ENCODE results near the gene ZNF280B. TPM values are rescaled to one million over a fixed set of nuclear protein-coding genes. Genes with fewer than 3 reads are reported as not detected.

ZNF280B gene
- polyA plus RNA-seq, 1 donor (not counting 4 experiments of a cell fraction or from before 2014, with no cell fraction given), result 0.04 TPM

DNA sequence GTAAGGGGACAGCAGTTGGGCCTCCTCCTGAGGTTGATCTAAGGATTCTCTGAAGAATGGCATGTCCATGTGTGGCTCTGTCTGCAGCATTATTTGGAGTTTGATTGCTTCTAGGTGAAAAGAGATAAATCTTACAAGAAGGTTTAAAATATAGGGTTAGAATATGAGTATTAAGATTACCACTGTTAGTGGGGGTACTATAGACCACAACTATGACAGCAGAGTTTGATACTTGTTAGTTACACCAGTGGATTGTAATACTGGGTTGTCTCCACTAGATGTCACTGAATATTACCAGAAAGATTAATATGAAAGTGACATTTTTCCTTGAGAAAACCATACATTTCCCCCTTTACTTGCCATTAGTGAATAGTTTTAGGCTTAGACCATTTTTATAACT is 47.9 kb downstream of the ZNF280B start:
- no peak for FAIRE-seq

DNA sequence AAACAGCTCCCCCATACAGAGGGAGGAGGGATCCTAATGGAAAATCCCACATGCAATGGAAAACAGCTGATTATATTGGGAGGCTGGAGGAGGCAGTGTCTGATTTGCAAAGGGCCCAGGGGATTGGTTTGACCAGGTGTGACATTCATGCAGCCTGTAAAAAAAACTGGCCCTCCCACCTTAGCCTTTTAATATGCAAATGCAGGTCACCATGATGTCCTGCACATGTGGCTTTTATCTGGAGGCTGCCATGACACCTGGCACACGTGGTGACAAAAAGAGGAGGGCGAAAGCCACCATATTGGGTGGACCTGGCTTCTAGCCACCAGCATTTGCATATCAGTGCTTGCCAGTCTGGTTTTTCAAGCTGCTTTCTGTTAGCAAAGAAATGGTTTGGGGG is 48.5 kb downstream of the ZNF280B start:
- Histone ChIP-seq H3K36me3 (ENCODE audit: control insufficient read depth in 2 of 2, extremely low read depth in 1 of 2, insufficient read depth in 2 of 2, low read length in 2 of 2) (no peaks in the 10 kb centered on the region), H3K9ac (ENCODE audit: control insufficient read depth, extremely low read depth, insufficient read depth, low read length) (no peak overlapping the region), H4K20me1 (ENCODE audit: control insufficient read depth, extremely low read depth, insufficient read depth, low read length) (no peaks in the 10 kb centered on the region), H2AFZ (ENCODE audit: control insufficient read depth, low read length) (no peak overlapping the region), H3K4me2 (ENCODE audit: control insufficient read depth, extremely low read depth, insufficient read depth, low read depth, low read length) (no peak overlapping the region), H3K27me3 (ENCODE audit: control insufficient read depth, extremely low read depth, insufficient read depth, low read length) (no peaks in the 10 kb centered on the region), H3K4me1 (ENCODE audit: control insufficient read depth, extremely low read depth, insufficient read depth, low read length) (no peaks in the 10 kb centered on the region), H3K27ac (ENCODE audit: control insufficient read depth, insufficient read depth, low read length) (no peak overlapping the region), H3K9me1 (ENCODE audit: control insufficient read depth, extremely low read depth, insufficient read depth, low read length) (no peaks in the 10 kb centered on the region), H3K79me2 (ENCODE audit: control insufficient read depth, insufficient read depth, low read length) (no peaks in the 10 kb centered on the region), H3K9me3 (ENCODE audit: control insufficient read depth, low read depth, low read length) (peaks cover 6% of the 10 kb centered on the region), H3K4me3 (ENCODE audit: control insufficient read depth in 2 of 3, extremely low read depth in 1 of 3, insufficient read depth in 2 of 3, low read depth in 1 of 3, low read length in 3 of 3) (no peak overlapping the region)
- FAIRE-seq (no peak), DNase-seq (ENCODE audit: low read depth, low spot score) (no peak)
- no peak for TF ChIP-seq EZH2 (IDR thresholded peaks at IDR 0.05; ENCODE audit: low read length)
- TF ChIP-seq, protein P1, sequence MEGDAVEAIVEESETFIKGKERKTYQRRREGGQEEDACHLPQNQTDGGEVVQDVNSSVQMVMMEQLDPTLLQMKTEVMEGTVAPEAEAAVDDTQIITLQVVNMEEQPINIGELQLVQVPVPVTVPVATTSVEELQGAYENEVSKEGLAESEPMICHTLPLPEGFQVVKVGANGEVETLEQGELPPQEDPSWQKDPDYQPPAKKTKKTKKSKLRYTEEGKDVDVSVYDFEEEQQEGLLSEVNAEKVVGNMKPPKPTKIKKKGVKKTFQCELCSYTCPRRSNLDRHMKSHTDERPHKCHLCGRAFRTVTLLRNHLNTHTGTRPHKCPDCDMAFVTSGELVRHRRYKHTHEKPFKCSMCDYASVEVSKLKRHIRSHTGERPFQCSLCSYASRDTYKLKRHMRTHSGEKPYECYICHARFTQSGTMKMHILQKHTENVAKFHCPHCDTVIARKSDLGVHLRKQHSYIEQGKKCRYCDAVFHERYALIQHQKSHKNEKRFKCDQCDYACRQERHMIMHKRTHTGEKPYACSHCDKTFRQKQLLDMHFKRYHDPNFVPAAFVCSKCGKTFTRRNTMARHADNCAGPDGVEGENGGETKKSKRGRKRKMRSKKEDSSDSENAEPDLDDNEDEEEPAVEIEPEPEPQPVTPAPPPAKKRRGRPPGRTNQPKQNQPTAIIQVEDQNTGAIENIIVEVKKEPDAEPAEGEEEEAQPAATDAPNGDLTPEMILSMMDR (optimal IDR thresholded peaks at IDR 0.05 in 1 of 3, IDR thresholded peaks at IDR 0.05 in 1 of 3, conservative IDR thresholded peaks at IDR 0.05 in 1 of 3; ENCODE audit: extremely low read depth in 1 of 3, insufficient read depth in 2 of 3, low read length in 3 of 3), result no peak
- dilution Hi-C loops (cut with MboI; ENCODE audit: extremely low pct_ligation_motif_present, low sequenced_read_pairs), result no loop called here

More for the DNA sequence above, 47.9 kb downstream of the ZNF280B start:
- H3K4me1 ChIP-seq (ENCODE audit: control insufficient read depth, extremely low read depth, insufficient read depth, low read length), result no peaks in the 10 kb centered on the region
- H4K20me1 ChIP-seq (ENCODE audit: control insufficient read depth, extremely low read depth, insufficient read depth, low read length), result no peaks in the 10 kb centered on the region
- dilution Hi-C loops (cut with MboI; ENCODE audit: extremely low pct_ligation_motif_present, low sequenced_read_pairs), result no loop called here
- H3K36me3 ChIP-seq (ENCODE audit: control insufficient read depth in 2 of 2, extremely low read depth in 1 of 2, insufficient read depth in 2 of 2, low read length in 2 of 2), result no peaks in the 10 kb centered on the region
- no peaks in the 10 kb centered on the region for H3K9me1 ChIP-seq (ENCODE audit: control insufficient read depth, extremely low read depth, insufficient read depth, low read length)
- no peak overlapping the region for H2AFZ ChIP-seq (ENCODE audit: control insufficient read depth, low read length)
- no peak for TF ChIP-seq EZH2 (IDR thresholded peaks at IDR 0.05; ENCODE audit: low read length)
- TF ChIP-seq, protein P1 (optimal IDR thresholded peaks at IDR 0.05 in 1 of 3, IDR thresholded peaks at IDR 0.05 in 1 of 3, conservative IDR thresholded peaks at IDR 0.05 in 1 of 3; ENCODE audit: extremely low read depth in 1 of 3, insufficient read depth in 2 of 3, low read length in 3 of 3), result peak in 1 of 3 experiments; percentile 26
- H3K27ac ChIP-seq (ENCODE audit: control insufficient read depth, insufficient read depth, low read length), result no peak overlapping the region
- H3K4me2 ChIP-seq (ENCODE audit: control insufficient read depth, extremely low read depth, insufficient read depth, low read depth, low read length), result no peak overlapping the region
- DNase-seq (ENCODE audit: low read depth, low spot score), result no peak
- no peaks in the 10 kb centered on the region for H3K27me3 ChIP-seq (ENCODE audit: control insufficient read depth, extremely low read depth, insufficient read depth, low read length)
- peaks cover 6% of the 10 kb centered on the region for H3K9me3 ChIP-seq (ENCODE audit: control insufficient read depth, low read depth, low read length)
- no peak overlapping the region for H3K4me3 ChIP-seq (ENCODE audit: control insufficient read depth in 2 of 3, extremely low read depth in 1 of 3, insufficient read depth in 2 of 3, low read depth in 1 of 3, low read length in 3 of 3)
- no peak overlapping the region for H3K9ac ChIP-seq (ENCODE audit: control insufficient read depth, extremely low read depth, insufficient read depth, low read length)
- H3K79me2 ChIP-seq (ENCODE audit: control insufficient read depth, insufficient read depth, low read length), result no peaks in the 10 kb centered on the region

Data from keratinocyte (primary cell).